ENCODE data around the gene ACTN4. TPM values are rescaled to one million over a fixed set of nuclear protein-coding genes. Genes with fewer than 3 reads are reported as not detected.
A peak's percentile ranks its signal among the peaks of the same experiment; 100 is the strongest.

Gene ACTN4
- total RNA-seq, 1 experiment from 2014 or later: 506 TPM

DNA sequence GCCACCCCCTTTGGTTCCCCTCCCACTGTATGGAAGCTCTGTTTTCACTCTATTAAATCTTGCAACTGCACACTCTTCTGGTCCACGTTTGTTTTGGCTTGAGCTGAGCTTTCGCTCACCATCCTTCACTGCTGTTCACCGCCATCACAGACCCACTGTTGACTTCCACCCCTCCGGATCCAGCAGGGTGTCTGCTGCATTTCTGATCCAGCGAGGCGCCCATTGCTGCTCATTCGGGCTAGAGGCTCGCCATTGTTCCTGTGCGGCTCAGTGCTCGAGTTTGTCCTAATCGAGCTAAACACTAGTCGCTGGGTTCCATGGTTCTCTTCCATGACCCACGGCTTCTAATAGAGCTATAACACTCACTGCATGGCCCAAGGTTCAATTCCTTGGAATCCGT lies 42.7 kb downstream of the ACTN4 start (continued):
- TF ChIP-seq, protein P1, sequence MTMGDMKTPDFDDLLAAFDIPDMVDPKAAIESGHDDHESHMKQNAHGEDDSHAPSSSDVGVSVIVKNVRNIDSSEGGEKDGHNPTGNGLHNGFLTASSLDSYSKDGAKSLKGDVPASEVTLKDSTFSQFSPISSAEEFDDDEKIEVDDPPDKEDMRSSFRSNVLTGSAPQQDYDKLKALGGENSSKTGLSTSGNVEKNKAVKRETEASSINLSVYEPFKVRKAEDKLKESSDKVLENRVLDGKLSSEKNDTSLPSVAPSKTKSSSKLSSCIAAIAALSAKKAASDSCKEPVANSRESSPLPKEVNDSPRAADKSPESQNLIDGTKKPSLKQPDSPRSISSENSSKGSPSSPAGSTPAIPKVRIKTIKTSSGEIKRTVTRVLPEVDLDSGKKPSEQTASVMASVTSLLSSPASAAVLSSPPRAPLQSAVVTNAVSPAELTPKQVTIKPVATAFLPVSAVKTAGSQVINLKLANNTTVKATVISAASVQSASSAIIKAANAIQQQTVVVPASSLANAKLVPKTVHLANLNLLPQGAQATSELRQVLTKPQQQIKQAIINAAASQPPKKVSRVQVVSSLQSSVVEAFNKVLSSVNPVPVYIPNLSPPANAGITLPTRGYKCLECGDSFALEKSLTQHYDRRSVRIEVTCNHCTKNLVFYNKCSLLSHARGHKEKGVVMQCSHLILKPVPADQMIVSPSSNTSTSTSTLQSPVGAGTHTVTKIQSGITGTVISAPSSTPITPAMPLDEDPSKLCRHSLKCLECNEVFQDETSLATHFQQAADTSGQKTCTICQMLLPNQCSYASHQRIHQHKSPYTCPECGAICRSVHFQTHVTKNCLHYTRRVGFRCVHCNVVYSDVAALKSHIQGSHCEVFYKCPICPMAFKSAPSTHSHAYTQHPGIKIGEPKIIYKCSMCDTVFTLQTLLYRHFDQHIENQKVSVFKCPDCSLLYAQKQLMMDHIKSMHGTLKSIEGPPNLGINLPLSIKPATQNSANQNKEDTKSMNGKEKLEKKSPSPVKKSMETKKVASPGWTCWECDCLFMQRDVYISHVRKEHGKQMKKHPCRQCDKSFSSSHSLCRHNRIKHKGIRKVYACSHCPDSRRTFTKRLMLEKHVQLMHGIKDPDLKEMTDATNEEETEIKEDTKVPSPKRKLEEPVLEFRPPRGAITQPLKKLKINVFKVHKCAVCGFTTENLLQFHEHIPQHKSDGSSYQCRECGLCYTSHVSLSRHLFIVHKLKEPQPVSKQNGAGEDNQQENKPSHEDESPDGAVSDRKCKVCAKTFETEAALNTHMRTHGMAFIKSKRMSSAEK (CRISPR knock-in tag; IDR thresholded peaks at IDR 0.05; ENCODE audit: borderline replicate concordance): no peak
- TF ChIP-seq TP53 (CRISPR knock-in tag; IDR thresholded peaks at IDR 0.05): no peak
- TF ChIP-seq GRHL2 (CRISPR knock-in tag; IDR thresholded peaks at IDR 0.05; ENCODE audit: insufficient replicate concordance, severe bottlenecking): no peak
- TF ChIP-seq, protein P2, sequence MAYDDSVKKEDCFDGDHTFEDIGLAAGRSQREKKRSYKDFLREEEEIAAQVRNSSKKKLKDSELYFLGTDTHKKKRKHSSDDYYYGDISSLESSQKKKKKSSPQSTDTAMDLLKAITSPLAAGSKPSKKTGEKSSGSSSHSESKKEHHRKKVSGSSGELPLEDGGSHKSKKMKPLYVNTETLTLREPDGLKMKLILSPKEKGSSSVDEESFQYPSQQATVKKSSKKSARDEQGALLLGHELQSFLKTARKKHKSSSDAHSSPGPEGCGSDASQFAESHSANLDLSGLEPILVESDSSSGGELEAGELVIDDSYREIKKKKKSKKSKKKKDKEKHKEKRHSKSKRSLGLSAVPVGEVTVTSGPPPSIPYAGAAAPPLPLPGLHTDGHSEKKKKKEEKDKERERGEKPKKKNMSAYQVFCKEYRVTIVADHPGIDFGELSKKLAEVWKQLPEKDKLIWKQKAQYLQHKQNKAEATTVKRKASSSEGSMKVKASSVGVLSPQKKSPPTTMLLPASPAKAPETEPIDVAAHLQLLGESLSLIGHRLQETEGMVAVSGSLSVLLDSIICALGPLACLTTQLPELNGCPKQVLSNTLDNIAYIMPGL (CRISPR knock-in tag; IDR thresholded peaks at IDR 0.05): no peak
- no peak for TF ChIP-seq ESRRA (CRISPR knock-in tag; IDR thresholded peaks at IDR 0.05; ENCODE audit: borderline replicate concordance)
- TF ChIP-seq SP1 (CRISPR knock-in tag; conservative IDR thresholded peaks at IDR 0.05): no peak
- no peak for TF ChIP-seq ZNF219 (CRISPR knock-in tag; IDR thresholded peaks at IDR 0.05; ENCODE audit: borderline replicate concordance)
- TF ChIP-seq, protein P3, sequence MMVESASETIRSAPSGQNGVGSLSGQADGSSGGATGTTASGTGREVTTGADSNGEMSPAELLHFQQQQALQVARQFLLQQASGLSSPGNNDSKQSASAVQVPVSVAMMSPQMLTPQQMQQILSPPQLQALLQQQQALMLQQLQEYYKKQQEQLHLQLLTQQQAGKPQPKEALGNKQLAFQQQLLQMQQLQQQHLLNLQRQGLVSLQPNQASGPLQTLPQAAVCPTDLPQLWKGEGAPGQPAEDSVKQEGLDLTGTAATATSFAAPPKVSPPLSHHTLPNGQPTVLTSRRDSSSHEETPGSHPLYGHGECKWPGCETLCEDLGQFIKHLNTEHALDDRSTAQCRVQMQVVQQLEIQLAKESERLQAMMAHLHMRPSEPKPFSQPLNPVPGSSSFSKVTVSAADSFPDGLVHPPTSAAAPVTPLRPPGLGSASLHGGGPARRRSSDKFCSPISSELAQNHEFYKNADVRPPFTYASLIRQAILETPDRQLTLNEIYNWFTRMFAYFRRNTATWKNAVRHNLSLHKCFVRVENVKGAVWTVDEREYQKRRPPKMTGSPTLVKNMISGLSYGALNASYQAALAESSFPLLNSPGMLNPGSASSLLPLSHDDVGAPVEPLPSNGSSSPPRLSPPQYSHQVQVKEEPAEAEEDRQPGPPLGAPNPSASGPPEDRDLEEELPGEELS (CRISPR knock-in tag; IDR thresholded peaks at IDR 0.05): no peak
- no peak for TF ChIP-seq SMAD4 (CRISPR knock-in tag; IDR thresholded peaks at IDR 0.05)
- no peak for TF ChIP-seq ATF1 (CRISPR knock-in tag; IDR thresholded peaks at IDR 0.05)

DNA sequence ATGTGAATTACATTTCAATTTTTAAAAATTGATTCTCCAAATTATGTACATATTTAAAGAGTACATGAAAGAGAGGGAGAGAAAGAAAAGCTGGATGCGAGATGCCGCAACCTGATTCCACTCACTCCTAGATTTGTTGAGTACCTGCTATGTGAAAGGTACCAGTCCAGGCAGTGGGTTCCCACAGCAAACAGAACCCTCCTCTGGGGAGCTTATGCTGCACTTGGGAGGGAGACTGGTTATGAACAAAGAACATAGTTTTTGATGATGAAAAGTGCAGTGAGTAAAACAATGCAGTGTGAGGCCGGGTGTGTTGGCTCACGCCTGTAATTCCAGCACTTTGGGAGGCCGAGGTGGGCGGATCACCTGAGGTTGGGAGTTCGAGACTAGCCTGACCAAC lies 43.4 kb downstream of the ACTN4 start:
- no peaks in the 10 kb centered on the region for H3K27me3 Mint-ChIP-seq (ENCODE audit: low read depth)
- POLR2A ChIA-PET: interaction anchor here (0.7 to 1.5 kb wide), 3 partner anchors 22 to 72 kb away, joined by 3 to 6 read pairs (median 5); no protein-coding TSS in a partner anchor
- peak overlapping the region; percentile 98 for H3K27ac Mint-ChIP-seq
- TF ChIP-seq KAT7 (CRISPR knock-in tag; IDR thresholded peaks at IDR 0.05; ENCODE audit: borderline replicate concordance) (no peak), CREB1 (CRISPR knock-in tag; IDR thresholded peaks at IDR 0.05) (no peak), ZNF396 (CRISPR knock-in tag; IDR thresholded peaks at IDR 0.05; ENCODE audit: borderline replicate concordance) (no peak), NFYB (CRISPR knock-in tag; conservative IDR thresholded peaks at IDR 0.05; ENCODE audit: low read depth) (no peak), ZNF317 (CRISPR knock-in tag; IDR thresholded peaks at IDR 0.05; ENCODE audit: borderline replicate concordance, low read depth) (no peak)
- TF ChIP-seq, protein P4, sequence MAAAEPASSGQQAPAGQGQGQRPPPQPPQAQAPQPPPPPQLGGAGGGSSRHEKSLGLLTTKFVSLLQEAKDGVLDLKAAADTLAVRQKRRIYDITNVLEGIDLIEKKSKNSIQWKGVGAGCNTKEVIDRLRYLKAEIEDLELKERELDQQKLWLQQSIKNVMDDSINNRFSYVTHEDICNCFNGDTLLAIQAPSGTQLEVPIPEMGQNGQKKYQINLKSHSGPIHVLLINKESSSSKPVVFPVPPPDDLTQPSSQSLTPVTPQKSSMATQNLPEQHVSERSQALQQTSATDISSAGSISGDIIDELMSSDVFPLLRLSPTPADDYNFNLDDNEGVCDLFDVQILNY (CRISPR knock-in tag; IDR thresholded peaks at IDR 0.05): no peak
- TF ChIP-seq, protein P5, sequence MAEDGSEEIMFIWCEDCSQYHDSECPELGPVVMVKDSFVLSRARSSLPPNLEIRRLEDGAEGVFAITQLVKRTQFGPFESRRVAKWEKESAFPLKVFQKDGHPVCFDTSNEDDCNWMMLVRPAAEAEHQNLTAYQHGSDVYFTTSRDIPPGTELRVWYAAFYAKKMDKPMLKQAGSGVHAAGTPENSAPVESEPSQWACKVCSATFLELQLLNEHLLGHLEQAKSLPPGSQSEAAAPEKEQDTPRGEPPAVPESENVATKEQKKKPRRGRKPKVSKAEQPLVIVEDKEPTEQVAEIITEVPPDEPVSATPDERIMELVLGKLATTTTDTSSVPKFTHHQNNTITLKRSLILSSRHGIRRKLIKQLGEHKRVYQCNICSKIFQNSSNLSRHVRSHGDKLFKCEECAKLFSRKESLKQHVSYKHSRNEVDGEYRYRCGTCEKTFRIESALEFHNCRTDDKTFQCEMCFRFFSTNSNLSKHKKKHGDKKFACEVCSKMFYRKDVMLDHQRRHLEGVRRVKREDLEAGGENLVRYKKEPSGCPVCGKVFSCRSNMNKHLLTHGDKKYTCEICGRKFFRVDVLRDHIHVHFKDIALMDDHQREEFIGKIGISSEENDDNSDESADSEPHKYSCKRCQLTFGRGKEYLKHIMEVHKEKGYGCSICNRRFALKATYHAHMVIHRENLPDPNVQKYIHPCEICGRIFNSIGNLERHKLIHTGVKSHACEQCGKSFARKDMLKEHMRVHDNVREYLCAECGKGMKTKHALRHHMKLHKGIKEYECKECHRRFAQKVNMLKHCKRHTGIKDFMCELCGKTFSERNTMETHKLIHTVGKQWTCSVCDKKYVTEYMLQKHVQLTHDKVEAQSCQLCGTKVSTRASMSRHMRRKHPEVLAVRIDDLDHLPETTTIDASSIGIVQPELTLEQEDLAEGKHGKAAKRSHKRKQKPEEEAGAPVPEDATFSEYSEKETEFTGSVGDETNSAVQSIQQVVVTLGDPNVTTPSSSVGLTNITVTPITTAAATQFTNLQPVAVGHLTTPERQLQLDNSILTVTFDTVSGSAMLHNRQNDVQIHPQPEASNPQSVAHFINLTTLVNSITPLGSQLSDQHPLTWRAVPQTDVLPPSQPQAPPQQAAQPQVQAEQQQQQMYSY (CRISPR knock-in tag; IDR thresholded peaks at IDR 0.05): peak; percentile 42; the same call in 1 of the 2 replicates
- TF ChIP-seq, protein P6, sequence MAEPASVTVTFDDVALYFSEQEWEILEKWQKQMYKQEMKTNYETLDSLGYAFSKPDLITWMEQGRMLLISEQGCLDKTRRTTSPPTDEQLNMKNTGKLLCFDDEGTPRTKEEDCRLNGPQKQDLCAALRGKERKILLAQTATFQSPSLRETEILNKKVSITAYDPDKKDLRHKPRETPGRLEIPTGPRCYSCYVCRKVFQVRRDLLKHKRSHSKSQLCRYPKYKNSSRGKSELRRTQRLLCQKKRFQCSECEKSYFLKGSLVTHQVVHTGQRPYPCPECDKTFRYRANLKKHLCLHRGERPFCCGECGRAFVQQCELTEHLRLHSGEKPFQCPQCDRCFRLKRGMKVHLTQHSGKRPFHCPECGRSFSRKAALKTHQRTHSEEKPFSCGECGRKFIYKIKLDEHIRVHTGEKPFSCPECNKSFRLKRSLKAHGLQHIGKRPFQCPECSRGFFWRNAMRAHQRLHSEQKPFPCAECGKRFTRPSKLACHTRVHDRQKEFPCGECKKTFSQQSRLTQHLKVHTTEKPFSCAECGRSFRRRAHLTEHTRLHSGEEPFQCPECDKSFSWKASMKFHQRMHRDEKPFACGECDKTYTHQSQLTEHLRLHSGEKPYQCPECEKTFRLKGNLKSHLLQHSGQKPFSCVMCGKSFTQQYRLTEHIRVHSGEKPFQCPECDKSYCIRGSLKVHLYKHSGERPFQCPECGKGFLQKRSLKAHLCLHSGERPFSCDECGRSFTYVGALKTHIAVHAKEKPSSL (CRISPR knock-in tag; conservative IDR thresholded peaks at IDR 0.05): no peak
- no peak for ATAC-seq
- peaks cover 17% of the 10 kb centered on the region for H3K36me3 Mint-ChIP-seq
- H3K4me1 Mint-ChIP-seq: peaks cover 82% of the 10 kb centered on the region
- H3K4me3 Mint-ChIP-seq: no peak overlapping the region
- H3K9me3 Mint-ChIP-seq: no peaks in the 10 kb centered on the region; the same call in 1 of the 2 replicates
- CTCF ChIA-PET: interaction anchor here (0.7 to 1.3 kb wide), 6 partner anchors 8 to 288 kb away, joined by 3 to 9 read pairs (median 4); partner anchors contain the start of genes ACTN4 and FAM98C
- no peak for DNase-seq (ENCODE audit: low spot score)
